ENCODE results near the gene RLF. TPM values are rescaled to one million over a fixed set of nuclear protein-coding genes. Genes with fewer than 3 reads are reported as not detected.

Gene RLF
- total RNA-seq, 1 donor from 2014 or later = 15.4 TPM

DNA sequence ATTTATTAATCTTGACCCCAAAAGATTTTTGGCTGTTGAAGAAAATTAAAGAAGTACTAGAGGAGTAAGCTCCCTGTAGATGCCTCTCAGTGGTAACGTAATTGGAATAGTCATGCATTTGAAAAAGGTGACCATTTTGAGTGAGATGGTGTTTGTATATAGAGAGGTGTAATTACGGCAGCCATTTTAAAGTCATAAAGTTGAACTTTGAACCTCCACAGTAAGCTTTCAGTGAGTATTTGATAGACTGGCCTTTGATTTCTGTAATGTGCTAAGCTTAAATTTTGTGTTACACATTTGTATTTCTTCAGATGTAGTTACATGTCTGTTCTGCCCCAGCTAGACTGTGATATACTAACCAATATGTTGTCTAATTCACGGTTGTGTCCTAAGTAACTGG is 65.0 kb downstream of the RLF start:
- Mint-ChIP-seq H3K27ac (ENCODE audit: unreplicated experiment) (no peak overlapping the region), H3K4me3 (ENCODE audit: unreplicated experiment) (no peak overlapping the region)
- FAIRE-seq = no peak

DNA sequence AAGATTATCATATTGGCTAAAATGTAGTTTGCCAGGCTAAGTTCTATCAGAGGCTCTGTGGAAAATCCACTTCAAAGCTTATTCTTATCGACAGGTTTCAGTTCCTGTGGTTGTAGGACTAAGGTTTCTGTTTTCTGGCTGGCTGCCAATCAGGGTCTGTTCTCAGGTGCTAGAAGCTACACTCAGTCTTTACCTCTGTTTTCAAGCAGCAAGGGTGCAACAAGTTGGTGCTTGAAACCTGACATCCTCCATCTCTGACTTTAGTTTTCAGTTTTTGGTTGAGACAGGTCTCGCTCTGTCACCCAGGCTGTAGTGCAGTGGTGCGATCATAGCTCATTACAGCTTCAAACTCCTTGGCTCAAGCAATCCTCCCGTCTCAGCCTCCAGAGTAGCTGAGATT is 71.3 kb downstream of the RLF start:
- Mint-ChIP-seq H3K4me1 (ENCODE audit: low read depth, unreplicated experiment) (no peaks in the 10 kb centered on the region), H3K4me3 (ENCODE audit: unreplicated experiment) (no peak overlapping the region)
- no peak for FAIRE-seq

More for the DNA sequence above, 65.0 kb downstream of the RLF start:
- H3K36me3 ChIP-seq (ENCODE audit: insufficient read depth, low read length) = no peaks in the 10 kb centered on the region
- H2AFZ ChIP-seq (ENCODE audit: low read depth, low read length) = no peak overlapping the region
- H3K79me2 ChIP-seq (ENCODE audit: insufficient read depth, low read length) = no peaks in the 10 kb centered on the region
- no peaks in the 10 kb centered on the region for H3K9me3 ChIP-seq (ENCODE audit: insufficient read depth, low read depth, low read length)
- no peak overlapping the region for H3K4me2 ChIP-seq (ENCODE audit: low read length)
- no peak overlapping the region for H3K9ac ChIP-seq (ENCODE audit: low read length)
- no peaks in the 10 kb centered on the region for H3K27me3 Mint-ChIP-seq (ENCODE audit: low read depth, unreplicated experiment)
- TF ChIP-seq, protein P1, sequence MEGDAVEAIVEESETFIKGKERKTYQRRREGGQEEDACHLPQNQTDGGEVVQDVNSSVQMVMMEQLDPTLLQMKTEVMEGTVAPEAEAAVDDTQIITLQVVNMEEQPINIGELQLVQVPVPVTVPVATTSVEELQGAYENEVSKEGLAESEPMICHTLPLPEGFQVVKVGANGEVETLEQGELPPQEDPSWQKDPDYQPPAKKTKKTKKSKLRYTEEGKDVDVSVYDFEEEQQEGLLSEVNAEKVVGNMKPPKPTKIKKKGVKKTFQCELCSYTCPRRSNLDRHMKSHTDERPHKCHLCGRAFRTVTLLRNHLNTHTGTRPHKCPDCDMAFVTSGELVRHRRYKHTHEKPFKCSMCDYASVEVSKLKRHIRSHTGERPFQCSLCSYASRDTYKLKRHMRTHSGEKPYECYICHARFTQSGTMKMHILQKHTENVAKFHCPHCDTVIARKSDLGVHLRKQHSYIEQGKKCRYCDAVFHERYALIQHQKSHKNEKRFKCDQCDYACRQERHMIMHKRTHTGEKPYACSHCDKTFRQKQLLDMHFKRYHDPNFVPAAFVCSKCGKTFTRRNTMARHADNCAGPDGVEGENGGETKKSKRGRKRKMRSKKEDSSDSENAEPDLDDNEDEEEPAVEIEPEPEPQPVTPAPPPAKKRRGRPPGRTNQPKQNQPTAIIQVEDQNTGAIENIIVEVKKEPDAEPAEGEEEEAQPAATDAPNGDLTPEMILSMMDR (IDR thresholded peaks at IDR 0.05; ENCODE audit: insufficient read depth, low read depth, low read length) = no peak
- no peak for TF ChIP-seq EZH2 (IDR thresholded peaks at IDR 0.05; ENCODE audit: insufficient read depth, low read length)
- H3K4me1 ChIP-seq (ENCODE audit: insufficient read depth, low read length) = no peaks in the 10 kb centered on the region
- H3K27ac ChIP-seq (ENCODE audit: low read depth, low read length) = no peak overlapping the region
- H3K36me3 Mint-ChIP-seq (ENCODE audit: low read depth, unreplicated experiment) = peaks cover 1% of the 10 kb centered on the region
- H3K9me3 Mint-ChIP-seq (ENCODE audit: unreplicated experiment) = no peaks in the 10 kb centered on the region
- peaks cover 1% of the 10 kb centered on the region for H3K4me1 Mint-ChIP-seq (ENCODE audit: low read depth, unreplicated experiment)
- H3K4me3 ChIP-seq (ENCODE audit: insufficient read depth, low read depth, low read length) = no peak overlapping the region
- DNase-seq (ENCODE audit: low read depth) = no peak
- H3K27me3 ChIP-seq (ENCODE audit: insufficient read depth, low read length) = no peaks in the 10 kb centered on the region
- no peaks in the 10 kb centered on the region for H4K20me1 ChIP-seq (ENCODE audit: insufficient read depth, low read length)

DNA sequence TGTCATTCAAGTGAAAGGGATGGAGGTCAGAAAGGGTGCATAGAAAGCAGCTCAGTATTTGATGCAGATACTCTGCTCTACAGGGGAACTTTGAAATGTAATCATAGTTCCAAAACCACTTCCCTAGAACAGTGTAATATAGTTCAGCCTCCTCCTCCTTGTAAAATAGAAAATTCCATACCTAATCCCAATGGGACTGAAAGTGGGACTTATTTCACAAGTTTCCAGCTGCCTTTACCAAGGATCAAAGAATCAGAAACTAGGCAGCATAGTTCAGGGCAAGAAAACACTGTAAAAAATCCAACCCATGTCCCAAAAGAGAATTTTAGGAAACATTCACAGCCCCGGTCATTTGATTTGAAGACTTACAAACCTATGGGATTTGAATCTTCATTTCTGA is 78.4 kb downstream of the RLF start:
- H3K4me3 Mint-ChIP-seq (ENCODE audit: unreplicated experiment) = no peak overlapping the region
- H2AFZ ChIP-seq (ENCODE audit: low read depth, low read length) = no peak overlapping the region
- peaks cover 2% of the 10 kb centered on the region for H3K9me3 Mint-ChIP-seq (ENCODE audit: unreplicated experiment)
- peaks cover 9% of the 10 kb centered on the region for H3K36me3 Mint-ChIP-seq (ENCODE audit: low read depth, unreplicated experiment)
- no peaks in the 10 kb centered on the region for H3K27me3 ChIP-seq (ENCODE audit: insufficient read depth, low read length)
- no peak overlapping the region for H3K4me3 ChIP-seq (ENCODE audit: insufficient read depth, low read depth, low read length)
- no peaks in the 10 kb centered on the region for H3K79me2 ChIP-seq (ENCODE audit: insufficient read depth, low read length)
- no peak overlapping the region for H3K4me2 ChIP-seq (ENCODE audit: low read length)
- H3K9ac ChIP-seq (ENCODE audit: low read length) = no peak overlapping the region
- peak overlapping the region; percentile 14 for H3K27ac Mint-ChIP-seq (ENCODE audit: unreplicated experiment)
- H3K36me3 ChIP-seq (ENCODE audit: insufficient read depth, low read length) = peaks cover 34% of the 10 kb centered on the region
- H3K27ac ChIP-seq (ENCODE audit: low read depth, low read length) = no peak overlapping the region
- H3K4me1 Mint-ChIP-seq (ENCODE audit: low read depth, unreplicated experiment) = peaks cover 13% of the 10 kb centered on the region
- H3K27me3 Mint-ChIP-seq (ENCODE audit: low read depth, unreplicated experiment) = no peaks in the 10 kb centered on the region
- H3K9me3 ChIP-seq (ENCODE audit: insufficient read depth, low read depth, low read length) = no peaks in the 10 kb centered on the region
- H4K20me1 ChIP-seq (ENCODE audit: insufficient read depth, low read length) = no peaks in the 10 kb centered on the region
- H3K4me1 ChIP-seq (ENCODE audit: insufficient read depth, low read length) = peaks cover 16% of the 10 kb centered on the region
- FAIRE-seq (no peak), DNase-seq (ENCODE audit: low read depth) (no peak)
- TF ChIP-seq, protein P1 (IDR thresholded peaks at IDR 0.05; ENCODE audit: insufficient read depth, low read depth, low read length) = no peak
- TF ChIP-seq EZH2 (IDR thresholded peaks at IDR 0.05; ENCODE audit: insufficient read depth, low read length) = no peak

More for the DNA sequence above, 71.3 kb downstream of the RLF start:
- no peaks in the 10 kb centered on the region for H3K4me1 ChIP-seq (ENCODE audit: insufficient read depth, low read length)
- no peak overlapping the region for H3K27ac ChIP-seq (ENCODE audit: low read depth, low read length)
- H3K36me3 Mint-ChIP-seq (ENCODE audit: low read depth, unreplicated experiment) = peaks cover 11% of the 10 kb centered on the region
- peaks cover 27% of the 10 kb centered on the region for H3K36me3 ChIP-seq (ENCODE audit: insufficient read depth, low read length)
- DNase-seq (ENCODE audit: low read depth) = no peak
- H3K27me3 Mint-ChIP-seq (ENCODE audit: low read depth, unreplicated experiment) = no peaks in the 10 kb centered on the region
- H3K4me2 ChIP-seq (ENCODE audit: low read length) = no peak overlapping the region
- no peaks in the 10 kb centered on the region for H3K9me3 ChIP-seq (ENCODE audit: insufficient read depth, low read depth, low read length)
- no peak overlapping the region for H3K4me3 ChIP-seq (ENCODE audit: insufficient read depth, low read depth, low read length)
- no peaks in the 10 kb centered on the region for H3K9me3 Mint-ChIP-seq (ENCODE audit: unreplicated experiment)
- H4K20me1 ChIP-seq (ENCODE audit: insufficient read depth, low read length) = no peaks in the 10 kb centered on the region
- TF ChIP-seq EZH2 (IDR thresholded peaks at IDR 0.05; ENCODE audit: insufficient read depth, low read length) = no peak
- TF ChIP-seq, protein P1 (IDR thresholded peaks at IDR 0.05; ENCODE audit: insufficient read depth, low read depth, low read length) = no peak
- H3K27ac Mint-ChIP-seq (ENCODE audit: unreplicated experiment) = no peak overlapping the region
- no peaks in the 10 kb centered on the region for H3K27me3 ChIP-seq (ENCODE audit: insufficient read depth, low read length)
- no peak overlapping the region for H2AFZ ChIP-seq (ENCODE audit: low read depth, low read length)
- no peak overlapping the region for H3K9ac ChIP-seq (ENCODE audit: low read length)
- H3K79me2 ChIP-seq (ENCODE audit: insufficient read depth, low read length) = no peaks in the 10 kb centered on the region
